ENCODE results near the gene CFD.
"Not testable (repeated sequence)": the region's sequence is repeated elsewhere in the genome, so short reads cannot be mapped to it uniquely, and the experiment has no call there.

Gene CFD

DNA sequence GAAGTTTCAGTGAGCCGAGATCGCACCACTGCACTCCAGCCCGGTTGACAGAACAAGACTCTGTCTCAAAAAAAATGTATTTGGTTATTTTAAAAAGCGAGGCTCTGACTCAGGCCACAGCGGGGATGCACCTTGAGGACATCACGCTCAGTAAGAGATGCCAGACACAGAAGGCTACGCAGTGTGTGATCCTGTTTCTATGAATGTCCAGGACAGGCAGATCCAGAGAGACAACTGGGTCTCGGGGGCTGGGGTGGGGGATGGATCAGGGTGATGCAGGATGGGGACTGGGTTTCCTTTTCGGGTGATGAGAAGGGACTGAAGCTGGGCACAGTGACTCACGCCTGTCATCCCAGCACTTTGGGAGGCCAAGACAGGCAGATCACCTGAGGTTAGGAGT, 28.1 kb downstream of the CFD start:
- DNase-seq = no peak

DNA sequence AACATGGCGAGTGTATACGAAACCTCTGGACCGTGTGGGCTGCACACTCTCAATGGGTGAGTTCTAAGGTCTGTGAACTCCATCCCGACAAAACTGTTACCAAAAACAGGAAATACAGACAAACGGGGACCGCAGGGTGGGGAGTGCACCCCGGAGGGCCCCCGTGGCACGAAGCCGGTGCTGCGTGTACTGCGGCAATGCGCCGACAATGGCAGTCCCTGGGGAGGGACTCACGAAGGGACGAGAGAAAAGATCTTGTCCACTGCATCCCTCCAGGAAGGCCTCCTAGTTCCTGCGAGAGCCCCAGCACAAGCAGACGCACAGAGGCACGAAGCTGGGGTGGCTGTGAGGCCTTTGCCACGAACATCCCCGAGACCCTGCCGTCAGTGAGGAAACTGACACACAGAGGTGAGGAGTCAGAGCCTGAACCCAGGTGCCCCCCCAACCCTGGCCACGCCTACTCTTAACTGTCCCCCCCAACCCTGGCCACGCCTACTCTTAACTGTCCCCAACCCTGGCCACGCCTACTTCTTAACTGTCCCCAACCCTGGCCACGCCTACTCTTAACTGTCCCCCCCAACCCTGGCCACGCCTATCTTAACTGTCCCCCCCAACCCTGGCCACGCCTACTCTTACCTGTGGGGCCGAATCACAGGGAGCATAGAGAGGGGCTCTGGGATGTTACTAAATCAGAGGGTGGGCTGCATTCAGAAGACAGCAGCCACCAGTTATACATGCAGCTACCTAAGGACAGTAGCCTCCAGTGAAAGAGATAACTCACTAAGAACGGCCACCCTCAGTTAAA, 29.3 kb downstream of the CFD start:
- no peak for DNase-seq

DNA sequence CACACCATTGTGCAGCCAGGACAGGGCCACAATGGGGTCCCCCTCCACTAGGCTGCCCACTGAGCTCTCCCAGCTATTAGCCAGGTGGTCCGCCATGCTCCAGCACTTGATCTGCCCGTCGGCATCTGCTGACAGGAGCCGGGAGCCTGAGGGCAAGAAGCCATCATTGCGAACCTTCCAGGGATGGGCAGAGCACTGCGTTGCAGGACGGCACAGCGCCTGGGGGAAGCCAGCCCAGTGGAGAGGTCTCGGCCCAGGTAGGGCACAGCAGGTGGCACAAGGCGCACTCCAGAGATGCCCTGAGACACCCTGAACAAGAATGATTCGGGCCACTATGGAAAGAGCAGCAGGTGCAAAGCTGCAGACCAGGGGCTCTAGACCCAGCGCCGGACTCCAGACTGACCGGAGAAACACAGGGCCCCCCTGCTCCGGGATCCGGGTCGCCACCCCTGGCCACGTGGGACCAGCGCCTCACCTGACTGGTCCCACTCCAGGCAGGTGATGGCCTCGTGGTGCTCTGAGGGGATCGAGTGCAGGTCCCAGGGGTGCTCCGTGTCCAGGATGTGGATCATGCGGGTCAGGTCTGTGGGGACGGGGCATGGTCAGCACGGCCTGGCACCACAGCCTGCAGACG, 30.3 kb downstream of the CFD start:
- no peak for DNase-seq

DNA sequence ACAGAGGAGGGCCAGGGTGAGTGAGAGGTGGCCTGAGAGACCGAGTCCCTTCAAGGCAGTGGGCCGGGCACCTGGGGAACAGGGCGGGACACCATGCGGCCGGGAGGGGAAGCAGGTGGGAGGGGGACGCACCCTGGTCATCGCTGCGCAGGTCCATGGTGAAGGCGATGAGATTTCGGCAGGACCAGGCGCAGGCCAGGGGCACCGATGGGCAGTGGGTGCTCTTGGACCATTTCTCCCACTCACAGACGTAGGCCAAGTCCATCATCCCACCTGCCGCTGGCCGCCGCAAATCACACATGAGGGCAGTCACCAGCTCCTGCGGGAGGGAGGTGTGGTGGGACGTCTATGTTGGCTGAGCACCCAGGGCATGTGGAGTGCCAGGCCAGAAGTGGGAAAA, 31.4 kb downstream of the CFD start:
- DNase-seq = no peak

DNA sequence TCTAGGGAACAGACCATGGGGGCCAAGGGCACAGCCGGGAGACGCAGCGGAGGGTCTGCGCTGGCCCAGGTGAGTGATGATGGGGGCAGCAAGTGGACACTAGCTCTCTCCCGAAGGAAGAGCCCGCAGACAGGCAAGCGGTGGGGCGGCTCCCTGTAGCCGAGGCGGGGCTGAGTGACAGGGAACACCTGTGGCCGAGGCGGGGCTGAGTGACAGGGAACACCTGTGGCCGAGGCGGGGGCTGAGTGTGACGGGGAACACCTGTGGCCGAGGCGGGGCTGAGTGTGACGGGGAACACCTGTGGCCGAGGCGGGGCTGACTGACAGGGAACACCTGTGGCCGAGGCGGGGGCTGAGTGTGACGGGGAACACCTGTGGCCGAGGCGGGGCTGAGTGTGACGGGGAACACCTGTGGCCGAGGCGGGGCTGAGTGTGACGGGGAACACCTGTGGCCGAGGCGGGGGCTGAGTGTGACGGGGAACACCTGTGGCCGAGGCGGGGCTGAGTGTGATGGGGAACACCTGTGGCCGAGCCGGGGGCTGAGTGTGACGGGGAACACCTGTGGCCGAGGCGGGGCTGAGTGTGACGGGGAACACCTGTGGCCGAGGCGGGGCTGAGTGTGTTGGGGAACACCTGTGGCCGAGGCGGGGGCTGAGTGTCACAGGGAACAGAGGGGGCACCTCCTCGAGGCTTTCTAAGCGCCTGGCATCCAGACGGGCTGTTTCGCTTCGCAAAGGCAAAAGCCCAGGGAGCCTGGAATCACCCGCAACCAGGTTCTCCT, 32.1 kb downstream of the CFD start:
- not testable (repeated sequence) for DNase-seq

DNA sequence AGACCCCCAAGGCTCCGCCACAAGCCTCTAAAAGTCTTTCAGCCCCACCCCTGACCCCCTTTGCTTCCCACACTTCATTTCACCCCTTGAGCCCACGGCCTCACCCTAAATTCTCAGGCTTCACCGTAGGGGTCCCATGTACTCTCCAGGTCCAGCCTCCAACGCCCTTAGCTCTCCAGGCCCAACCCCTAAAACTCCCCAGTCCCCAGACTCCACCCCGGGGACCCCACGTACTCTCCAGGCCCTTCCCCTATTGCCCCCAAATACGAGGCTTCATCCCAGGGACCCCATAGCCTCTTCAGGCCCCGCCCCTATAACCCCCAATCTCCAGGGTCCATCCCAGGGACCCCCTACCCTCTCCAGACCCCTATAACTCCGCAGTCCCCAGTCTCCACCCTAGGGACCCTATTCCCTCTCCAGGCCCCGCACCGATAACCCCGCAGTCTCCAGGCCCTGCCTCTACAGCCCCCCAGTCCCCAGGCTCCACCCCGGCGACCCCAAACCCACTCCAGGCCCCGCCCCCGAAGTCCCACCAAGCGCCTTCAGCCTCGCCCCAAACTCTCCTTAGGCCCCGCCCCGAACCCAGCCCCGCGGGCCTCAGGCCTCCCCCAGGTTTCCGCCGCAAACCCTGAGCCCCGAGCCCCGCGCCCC, 32.9 kb downstream of the CFD start:
- peak in 3 of 56 donors; percentile 48 to 71 (median 60) for DNase-seq

DNA sequence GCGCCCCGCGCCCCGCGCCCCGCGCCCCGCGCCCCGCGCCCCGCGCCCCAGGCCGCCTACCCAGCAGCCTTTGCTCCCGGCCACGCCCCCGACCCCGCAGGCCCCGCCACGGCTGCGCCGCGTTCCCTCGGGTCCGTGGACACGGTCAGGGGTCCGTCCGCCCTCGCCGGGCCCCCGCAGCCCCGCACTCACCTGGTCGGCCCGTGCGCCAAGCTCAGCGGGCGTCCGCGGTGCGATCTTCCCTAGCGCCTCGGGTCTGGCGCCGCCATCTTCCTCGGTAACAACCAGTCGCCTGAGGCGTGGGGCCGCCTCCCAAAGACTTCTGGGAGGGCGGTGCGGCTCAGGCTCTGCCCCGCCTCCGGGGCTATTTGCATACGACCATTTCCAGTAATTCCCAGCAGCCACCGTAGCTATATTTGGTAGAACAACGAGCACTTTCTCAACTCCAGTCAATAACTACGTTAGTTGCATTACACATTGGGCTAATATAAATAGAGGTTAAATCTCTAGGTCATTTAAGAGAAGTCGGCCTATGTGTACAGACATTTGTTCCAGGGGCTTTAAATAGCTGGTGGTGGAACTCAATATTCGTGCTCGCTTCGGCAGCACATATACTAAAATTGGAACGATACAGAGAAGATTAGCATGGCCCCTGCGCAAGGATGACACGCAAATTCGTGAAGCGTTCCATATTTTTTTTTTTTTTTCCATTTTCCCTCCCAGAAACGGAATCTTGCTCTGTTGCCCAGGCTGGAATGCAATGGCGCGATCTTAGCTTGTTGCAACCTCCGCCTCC, 33.6 kb downstream of the CFD start, which contains the start of the genes MED16 and RNU6-9:
Gene MED16 (minus strand): TSS at position 294 of the 796 bp plus-strand sequence. CDS start 2,056 bp downstream, outside the sequence.
Gene RNU6-9 (plus strand): TSS at position 591 of the 796 bp plus-strand sequence.
- peak; percentile 50 to 94 (median 84) for DNase-seq

DNA sequence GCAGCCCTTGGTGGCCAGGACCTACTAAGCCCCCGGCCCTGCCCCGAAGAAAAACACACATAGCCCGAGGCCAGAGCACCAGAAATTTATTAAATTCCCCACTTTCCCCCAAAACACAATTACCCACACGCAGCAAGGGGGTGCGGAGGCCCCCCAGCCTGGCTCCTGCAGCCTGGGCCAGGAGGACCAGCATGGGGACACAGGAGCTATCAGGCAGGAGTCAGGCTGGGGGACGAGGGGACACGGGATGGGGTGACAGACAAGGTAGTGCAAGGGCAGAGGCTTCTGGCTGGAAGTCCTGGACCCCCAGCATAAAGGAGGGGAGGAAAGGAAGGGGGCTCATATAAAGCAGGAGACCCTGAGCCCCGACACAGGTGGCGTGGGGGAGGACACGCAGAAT, 37.0 kb downstream of the CFD start:
- no peak for DNase-seq

DNA sequence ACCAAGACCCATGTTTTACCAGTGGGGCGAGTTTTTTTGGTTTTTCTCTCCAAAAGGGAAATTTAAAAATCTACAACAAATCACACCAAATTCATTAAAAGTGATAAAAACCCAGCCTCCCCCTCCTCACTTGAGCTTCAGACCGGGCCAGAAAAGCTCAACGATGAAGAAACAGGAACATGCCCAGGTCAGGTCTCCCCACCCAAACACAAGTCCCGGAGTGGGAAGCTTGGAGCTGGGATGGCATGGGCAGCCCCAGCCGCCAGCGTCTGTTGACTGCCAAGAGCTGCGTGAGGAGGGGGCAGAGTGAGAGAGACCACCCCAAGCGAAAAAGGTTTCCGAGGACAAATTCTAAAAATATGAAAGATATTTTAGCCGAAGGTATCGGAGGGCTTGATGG, 37.5 kb downstream of the CFD start:
- no peak for DNase-seq

DNA sequence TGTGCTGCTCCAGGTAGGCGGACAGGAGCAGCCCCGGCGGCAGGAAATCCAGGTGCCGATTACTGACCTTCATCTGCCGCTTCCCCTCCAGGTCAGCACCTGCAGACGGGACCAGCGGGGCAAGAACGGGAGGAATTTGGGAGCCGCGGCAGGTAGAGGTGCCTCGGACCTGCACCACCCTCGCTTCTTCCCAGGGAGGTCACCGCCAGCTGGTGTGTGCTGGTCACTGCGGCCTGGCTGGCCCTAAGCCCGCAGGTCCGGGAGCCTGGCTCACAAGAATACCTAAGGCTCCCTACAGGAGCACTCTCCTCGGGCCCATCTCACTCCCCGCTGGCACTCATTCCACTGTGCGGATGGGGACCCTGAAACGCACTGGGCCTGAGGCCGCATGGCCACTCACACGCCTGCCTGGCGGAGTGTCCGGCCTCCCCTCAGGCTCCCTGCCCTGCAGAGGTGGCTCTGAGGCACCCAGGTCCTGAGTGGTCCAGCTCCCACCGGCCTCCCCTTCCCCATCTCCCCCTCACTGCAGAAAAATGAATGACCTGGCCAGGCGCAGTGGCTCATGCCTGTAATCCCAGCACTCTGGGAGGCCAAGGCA, 38.1 kb downstream of the CFD start:
- DNase-seq = no peak

DNA sequence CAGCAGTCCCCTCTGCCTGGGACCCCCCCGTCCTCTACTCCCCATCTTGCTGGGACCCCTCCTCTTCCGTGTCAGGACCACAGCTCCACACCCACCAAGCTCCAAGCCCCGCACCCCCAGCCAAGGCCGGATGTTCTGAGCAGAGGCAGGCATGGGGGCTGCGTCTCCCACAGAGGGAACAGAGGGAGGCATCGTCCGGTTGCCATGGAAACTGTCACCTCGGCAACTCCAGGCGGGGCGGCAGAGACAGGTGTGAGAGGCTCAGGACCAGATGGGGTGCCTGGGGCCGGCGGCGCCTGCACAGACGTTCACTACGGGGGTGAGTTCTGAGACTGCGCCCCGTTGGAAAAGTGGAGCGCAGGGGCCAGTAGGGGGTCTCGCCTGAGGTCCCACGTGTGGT, 39.2 kb downstream of the CFD start:
- DNase-seq = peak in 45 of 56 donors; percentile 23 to 94 (median 68)

DNA sequence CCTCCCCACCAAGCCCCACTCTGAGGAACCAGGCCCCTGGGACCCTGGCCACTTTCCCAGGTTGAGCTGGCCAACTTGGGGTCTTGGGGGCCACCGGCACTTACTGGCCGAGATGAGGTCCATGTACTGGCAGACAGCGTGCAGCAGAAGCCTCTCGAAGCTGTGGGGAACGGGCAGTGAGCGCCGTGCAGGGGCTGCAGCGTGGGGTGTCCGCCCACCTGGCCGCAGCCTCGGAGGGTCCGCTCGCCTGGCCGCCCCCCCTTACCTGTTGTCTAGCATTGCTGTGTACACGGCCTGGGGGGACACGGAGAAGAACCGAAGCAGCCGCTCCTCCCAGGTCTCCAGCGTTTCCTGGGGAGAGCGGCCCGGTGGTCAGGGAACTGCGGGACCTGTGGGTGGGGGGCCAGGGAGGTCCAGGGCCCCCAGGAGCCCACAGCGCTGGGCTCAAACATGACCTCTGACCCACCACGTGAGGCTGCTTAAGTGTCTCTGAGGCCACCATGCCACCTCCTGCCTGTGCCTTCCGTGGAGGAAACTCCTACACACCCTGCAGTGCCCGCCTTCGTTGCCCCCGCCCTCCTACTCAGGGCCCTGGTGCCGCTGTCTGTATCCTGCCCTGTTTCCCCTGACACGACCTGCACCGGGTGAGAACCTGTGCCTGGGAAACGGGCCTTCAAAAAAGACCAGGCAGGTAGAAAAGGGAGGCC, 40.0 kb downstream of the CFD start:
- no peak for DNase-seq

DNA sequence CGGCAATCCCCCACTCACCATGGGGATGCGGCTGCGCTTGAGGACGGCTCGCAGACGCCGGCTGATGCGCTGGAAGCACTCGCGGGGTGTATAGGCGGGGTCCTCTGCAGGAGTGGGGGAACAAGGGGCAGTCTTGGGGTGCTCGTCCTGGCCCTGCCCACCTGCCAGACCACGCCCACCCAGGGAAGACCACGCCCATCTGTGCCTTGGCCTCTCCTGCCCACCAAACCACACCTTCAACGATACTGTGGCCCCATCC, 40.5 kb downstream of the CFD start:
- DNase-seq = no peak

DNA sequence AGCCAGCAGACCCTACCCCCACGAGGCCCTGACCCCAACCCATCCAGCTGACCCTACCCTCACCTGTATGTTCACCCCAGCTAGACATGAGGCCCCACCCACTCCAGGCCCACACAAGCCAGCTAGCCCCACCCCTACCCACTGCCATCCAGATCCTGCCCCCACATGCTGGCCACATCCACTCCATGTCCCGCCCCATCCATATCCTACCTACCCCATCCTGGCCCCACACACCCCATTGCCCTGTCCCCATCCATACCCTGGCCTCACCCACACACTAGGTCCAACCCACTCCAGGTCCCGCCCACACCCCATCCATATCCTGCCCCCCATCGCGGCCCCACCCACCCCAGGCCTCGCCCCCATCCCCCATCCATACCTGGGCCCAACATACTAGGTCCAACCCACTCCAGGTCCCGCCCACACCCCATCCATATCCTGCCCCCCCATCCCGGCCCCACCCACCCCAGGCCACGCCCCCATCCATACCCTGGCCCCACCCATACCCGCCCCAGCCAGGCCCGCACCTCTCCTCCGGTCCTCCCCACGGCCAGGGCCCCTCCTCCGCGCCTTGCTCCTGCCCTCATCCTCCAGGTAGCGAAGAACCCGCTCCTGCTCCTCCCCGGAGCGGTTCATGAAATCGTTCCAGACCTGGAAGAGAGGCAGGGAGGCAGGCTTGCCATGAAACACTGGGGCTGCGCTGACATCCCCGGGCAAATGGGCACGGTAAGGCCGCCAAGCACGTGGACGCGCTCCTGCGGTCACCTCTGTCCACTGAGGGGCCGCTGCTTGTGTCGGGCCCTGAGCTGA, 41.0 kb downstream of the CFD start:
- DNase-seq = peak in 5 of 56 donors; percentile 9 to 48 (median 15)

DNA sequence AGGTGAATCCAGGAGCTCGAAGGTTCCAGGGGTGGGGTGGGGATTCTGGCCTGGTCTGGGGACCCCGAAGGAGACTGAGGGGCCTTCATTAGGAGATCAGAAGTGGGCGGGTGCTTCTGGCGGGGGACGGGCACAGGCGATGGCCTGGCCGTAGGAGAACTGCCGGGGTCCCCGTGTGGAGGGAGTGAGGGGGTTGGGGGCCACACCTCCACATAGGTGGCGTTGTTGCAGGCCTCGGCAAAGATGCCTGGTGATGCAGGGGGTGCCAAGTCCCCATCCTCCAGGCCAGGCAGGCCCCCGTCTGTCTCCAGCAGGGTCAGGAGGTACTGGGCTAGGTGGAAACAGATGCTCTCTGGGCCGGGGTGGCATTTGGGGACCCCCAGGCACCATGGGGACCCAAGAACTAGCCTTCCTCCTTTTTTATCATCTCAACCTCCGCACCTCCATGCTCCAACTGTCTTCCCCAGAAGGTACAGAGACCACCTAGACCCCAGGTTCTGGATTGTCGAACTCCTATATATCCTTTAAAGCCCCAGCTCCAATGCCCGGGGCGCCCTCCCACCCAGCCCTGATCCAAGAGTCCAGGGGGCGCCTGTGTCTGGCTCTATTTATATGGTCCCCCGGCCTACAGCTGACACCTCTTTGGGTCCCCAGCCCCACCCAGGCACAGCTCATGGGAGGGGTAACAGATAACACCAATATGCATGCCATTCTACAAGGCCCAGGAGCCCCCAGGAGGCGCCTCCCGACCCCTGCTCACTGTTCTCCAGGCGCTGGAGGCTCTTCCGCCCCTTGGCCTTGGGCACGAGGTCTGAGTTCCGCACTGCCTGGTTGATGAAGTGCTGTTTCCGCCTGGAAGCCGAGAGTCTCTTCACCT, 42.0 kb downstream of the CFD start:
- no peak for DNase-seq

DNA sequence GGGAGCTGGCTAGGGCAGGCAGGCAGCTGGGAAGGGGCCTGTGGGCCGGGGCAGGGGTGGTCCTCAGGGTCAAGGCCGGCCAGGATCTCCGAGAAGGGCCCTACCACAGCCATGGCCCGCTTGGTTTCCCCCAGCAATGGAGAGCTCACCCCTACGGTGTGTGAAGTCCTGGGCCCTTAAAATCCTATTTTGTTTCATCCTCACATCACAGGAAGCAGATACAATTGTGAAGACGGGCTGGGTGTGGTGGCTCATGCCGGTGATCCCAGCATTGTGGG, 42.6 kb downstream of the CFD start:
- DNase-seq = no peak

DNA sequence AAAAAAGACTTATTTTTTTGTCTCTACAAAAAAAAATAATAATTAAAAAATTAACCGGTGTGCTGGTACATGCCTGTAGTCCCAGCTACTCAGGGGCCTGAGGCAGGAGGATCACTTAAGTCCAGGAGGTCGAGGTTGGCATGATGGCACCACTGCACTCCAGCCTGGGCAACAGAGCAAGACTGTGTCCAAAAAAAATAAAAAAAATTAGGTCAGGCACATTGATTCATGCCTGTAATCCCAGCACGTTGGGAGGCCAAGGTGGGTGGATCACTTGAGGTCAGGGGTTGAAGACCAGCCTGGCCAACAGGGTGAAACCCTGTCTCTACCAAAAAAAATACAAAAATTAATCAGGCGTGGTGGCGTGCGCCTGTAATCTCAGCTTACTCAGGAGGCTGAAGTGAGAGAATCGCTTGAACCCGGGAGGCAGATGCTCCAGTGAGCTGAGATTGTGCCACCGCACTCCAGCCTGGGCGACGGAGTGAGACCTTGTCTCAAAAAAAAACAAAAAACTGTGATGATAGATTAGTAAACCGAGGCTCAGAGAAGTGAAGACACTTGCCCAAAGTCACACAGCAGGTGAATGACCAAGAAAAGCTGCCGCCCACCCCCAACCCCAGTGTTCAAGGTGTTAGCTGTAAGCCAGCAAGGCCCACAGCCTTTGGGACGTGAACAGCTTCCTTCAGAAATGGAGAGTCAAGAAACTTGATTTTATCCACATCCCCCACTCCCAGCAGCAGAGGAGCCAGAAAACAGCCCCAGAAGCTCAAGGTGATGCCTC, 43.2 kb downstream of the CFD start:
- no peak for DNase-seq

All from nucleus accumbens (tissue), 56 donors.